DND-41 (cell line): ENCODE data around the gene DIDO1.

Experiments used
- CTCF ChIP-seq: IDR thresholded peaks from 2 replicates; pipeline ENCODE4 v1.5.1; 2012; ENCODE audit warnings: borderline replicate concordance, low read length, moderate library complexity, mild to moderate bottlenecking; ENCODE audit not compliant: poor library complexity, severe bottlenecking; ENCODE audit errors: extremely low read depth
- EZH2 ChIP-seq: IDR thresholded peaks from 3 replicates; pipeline ENCODE4 v1.6.1; 2012; ENCODE audit warnings: borderline replicate concordance, low read depth, mild to moderate bottlenecking, moderate library complexity, low read length, inconsistent platforms; ENCODE audit not compliant: severe bottlenecking

- TF ChIP-seq CTCF = no peak
- no peak for TF ChIP-seq EZH2
Observed at GRCh38 chr20:62828051-62828450, 98.3 kb downstream of the DIDO1 start.
